H1 (cell line): Measurements from ENCODE around the gene PCDHB12. TPM values are rescaled to one million over a fixed set of nuclear protein-coding genes. Genes with fewer than 3 reads are reported as not detected.
"Not testable (repeated sequence)": the region's sequence is repeated elsewhere in the genome, so short reads cannot be mapped to it uniquely, and the experiment has no call there.

ENCODE experiments used
- CTCF ChIA-PET: fragments of 300-600 bp; sonication (Branson Sonifier 250); formaldehyde crosslinking; loops from one replicate; lab custom pipeline; 2021; ENCODE audit not compliant: partially characterized antibody; lab: Charles Lee
- POLR2A ChIA-PET: fragments of 300-600 bp; sonication (Branson Sonifier 250); formaldehyde crosslinking; loops from one replicate; lab custom pipeline; 2021; ENCODE audit warnings: inconsistent platforms; ENCODE audit not compliant: partially characterized antibody; lab: Charles Lee
- DNase-seq, 2 experiments: peaks; one replicate each; pipeline versions ENCODE4 v3.0.0 to v3.0.0-alpha.2; 2010 to 2022; ENCODE audit warnings: low spot score in 2 of 2, low read depth in 1 of 2, mixed read lengths in 1 of 2
- FAIRE-seq: peaks from 2 replicates; lab custom pipeline; 2011; peaks lifted over from hg19 to GRCh38; lab: Jason Lieb, UNC
- H2AFZ ChIP-seq: 2 replicates; pipeline ENCODE4 v1.8.1; 2012; ENCODE audit warnings: low read length, inconsistent platforms
- H2AK5ac ChIP-seq: 2 replicates; pipeline ENCODE4 v1.6.1; 2013; ENCODE audit warnings: low read depth, low read length
- H2BK120ac ChIP-seq: replicated peaks from 2 replicates; pipeline ENCODE3; 2013; ENCODE audit warnings: low read depth, low read length, inconsistent platforms
- H2BK12ac ChIP-seq: 2 replicates; pipeline ENCODE4 v1.6.1; 2013; ENCODE audit warnings: low read depth, low read length
- H2BK15ac ChIP-seq: 2 replicates; pipeline ENCODE4 v1.6.1; 2013; ENCODE audit warnings: low read length
- H2BK20ac ChIP-seq: 2 replicates; pipeline ENCODE4 v1.6.1; 2013; ENCODE audit warnings: low read length
- H2BK5ac ChIP-seq: 2 replicates; pipeline ENCODE4 v1.6.1; 2013; ENCODE audit warnings: low read depth, low read length
- H3K14ac ChIP-seq: 2 replicates; pipeline ENCODE4 v1.6.1; 2013; ENCODE audit warnings: inconsistent platforms; ENCODE audit not compliant: insufficient read length
- H3K18ac ChIP-seq: 2 replicates; pipeline ENCODE4 v1.6.1; 2013; ENCODE audit warnings: low read length; ENCODE audit errors: extremely low read depth
- H3K23ac ChIP-seq: 2 replicates; pipeline ENCODE4 v1.6.1; 2013; ENCODE audit warnings: inconsistent platforms; ENCODE audit not compliant: insufficient read length
- H3K23me2 ChIP-seq: 2 replicates; pipeline ENCODE4 v1.6.1; 2013; ENCODE audit warnings: low read depth, low read length
- H3K27ac ChIP-seq: 2 replicates; pipeline ENCODE4 v1.6.1; 2011; ENCODE audit warnings: low read depth, low read length, inconsistent platforms
- H3K27me3 ChIP-seq, 4 experiments: replicated peaks in 1 of 4; 1 replicate in 1 of 4; 2 replicates in 3 of 4; pipeline versions ENCODE4 v1.6.1 to v1.8.1; 2011 to 2013; ENCODE audit warnings: low read length in 3 of 4, mild to moderate bottlenecking in 3 of 4, inconsistent platforms in 2 of 4, mixed read lengths in 2 of 4, moderate library complexity in 1 of 4; ENCODE audit not compliant: control insufficient read depth in 3 of 4, insufficient read depth in 3 of 4; ENCODE audit errors: extremely low read depth in 1 of 4
- H3K36me3 ChIP-seq, 4 experiments: 2 replicates each; pipeline versions ENCODE4 v1.6.1 to v1.8.1; 2011 to 2013; ENCODE audit warnings: mild to moderate bottlenecking in 4 of 4, low read length in 3 of 4, moderate library complexity in 2 of 4, control low read depth in 1 of 4, inconsistent platforms in 1 of 4; ENCODE audit not compliant: insufficient read depth in 4 of 4, control insufficient read depth in 2 of 4
- H3K4ac ChIP-seq: replicated peaks from 2 replicates; pipeline ENCODE3; 2013; ENCODE audit warnings: low read length, low read depth, mixed read lengths, inconsistent platforms; ENCODE audit not compliant: insufficient read length
- H3K4me1 ChIP-seq, 4 experiments: replicated peaks in 1 of 4; 1 replicate in 1 of 4; 2 replicates in 3 of 4; pipeline versions ENCODE4 v1.6.1 to v1.8.1; 2011 to 2013; ENCODE audit warnings: low read length in 3 of 4, inconsistent platforms in 2 of 4, mixed read lengths in 1 of 4; ENCODE audit not compliant: insufficient read depth in 4 of 4, control insufficient read depth in 3 of 4
- H3K4me2 ChIP-seq, 2 experiments: 2 replicates each; pipeline versions ENCODE4 v1.6.1 to v1.8.1; 2011 to 2013; ENCODE audit warnings: low read depth in 2 of 2, low read length in 2 of 2, control low read depth in 1 of 2, inconsistent platforms in 1 of 2, mild to moderate bottlenecking in 1 of 2; ENCODE audit not compliant: insufficient read depth in 1 of 2
- H3K4me3 ChIP-seq, 4 experiments: fragments of 200-600, 300-600 bp in 1 of 4; sonication (generic), shearing (Covaris generic), sonication (Bioruptor Twin) in 1 of 4; 2 replicates each; pipeline versions ENCODE4 v1.5.1 to v1.8.1; 2011 to 2016; ENCODE audit warnings: low read length in 4 of 4, low read depth in 3 of 4, control low read depth in 2 of 4, inconsistent platforms in 2 of 4, mild to moderate bottlenecking in 2 of 4, mixed read lengths in 1 of 4, moderate library complexity in 1 of 4; ENCODE audit not compliant: insufficient read depth in 2 of 4; ENCODE audit errors: extremely low read depth in 1 of 4
- H3K56ac ChIP-seq: replicated peaks from 2 replicates; pipeline ENCODE3; 2013; ENCODE audit warnings: low read depth, mild to moderate bottlenecking, mixed read lengths, low read length, inconsistent platforms; ENCODE audit not compliant: insufficient read length
- H3K79me1 ChIP-seq: 2 replicates; pipeline ENCODE4 v1.6.1; 2013; ENCODE audit warnings: low read depth, low read length, control low read depth
- H3K79me2 ChIP-seq, 2 experiments: 2 replicates each; pipeline versions ENCODE4 v1.6.1 to v1.8.1; 2012 to 2013; ENCODE audit warnings: low read length in 2 of 2, mild to moderate bottlenecking in 2 of 2, inconsistent platforms in 1 of 2; ENCODE audit not compliant: insufficient read depth in 2 of 2, control insufficient read depth in 1 of 2
- H3K9ac ChIP-seq, 4 experiments: replicated peaks in 1 of 4; 1 replicate in 1 of 4; 2 replicates in 3 of 4; pipeline versions ENCODE4 v1.6.1 to v1.8.1; 2011 to 2013; ENCODE audit warnings: low read depth in 3 of 4, low read length in 3 of 4, control low read depth in 2 of 4, mild to moderate bottlenecking in 2 of 4, moderate library complexity in 2 of 4, inconsistent platforms in 1 of 4; ENCODE audit errors: extremely low read depth in 1 of 4
- H3K9me3 ChIP-seq, 2 experiments: 2 replicates each; pipeline versions ENCODE4 v1.6.1 to v1.8.1; 2012 to 2013; ENCODE audit warnings: mild to moderate bottlenecking in 2 of 2, moderate library complexity in 2 of 2, control low read depth in 1 of 2, inconsistent platforms in 1 of 2, low read depth in 1 of 2, low read length in 1 of 2, mixed read lengths in 1 of 2; ENCODE audit not compliant: insufficient read depth in 2 of 2
- H4K20me1 ChIP-seq, 2 experiments: replicated peaks in 1 of 2; 2 replicates each; pipeline versions ENCODE3 to v1.8.1; 2011 to 2013; ENCODE audit warnings: inconsistent platforms in 2 of 2, low read length in 2 of 2, mild to moderate bottlenecking in 1 of 2; ENCODE audit not compliant: insufficient read depth in 2 of 2, control insufficient read depth in 1 of 2
- H4K5ac ChIP-seq: 2 replicates; pipeline ENCODE4 v1.6.1; 2013; ENCODE audit warnings: low read length, low read depth, mixed read lengths, inconsistent platforms; ENCODE audit not compliant: insufficient read length
- H4K8ac ChIP-seq: 2 replicates; pipeline ENCODE4 v1.8.0; 2013; ENCODE audit warnings: mild to moderate bottlenecking, moderate library complexity, low read length, inconsistent platforms; ENCODE audit not compliant: insufficient read depth; ENCODE audit errors: extremely low read depth
- H4K91ac ChIP-seq: replicated peaks from 2 replicates; pipeline ENCODE3; 2013; ENCODE audit warnings: low read length, mixed read lengths, inconsistent platforms; ENCODE audit not compliant: insufficient read length
- CTCF ChIP-seq, 3 experiments: IDR thresholded peaks; 1 replicate in 2 of 3; 2 replicates in 1 of 3; pipeline versions ENCODE4 v1.5.1 to v1.6.1; 2011; ENCODE audit warnings: low read length in 3 of 3, mild to moderate bottlenecking in 3 of 3, inconsistent platforms in 2 of 3, low read depth in 1 of 3, moderate library complexity in 1 of 3; ENCODE audit not compliant: insufficient read depth in 1 of 3; ENCODE audit errors: control extremely low read depth in 1 of 3
- GABPA ChIP-seq: IDR thresholded peaks from 2 replicates; pipeline ENCODE4 v1.6.1; 2011; ENCODE audit warnings: mild to moderate bottlenecking, low read length, moderate library complexity, borderline replicate concordance; ENCODE audit not compliant: insufficient read depth
- RAD21 ChIP-seq, 2 experiments: IDR thresholded peaks in 1 of 2; conservative IDR thresholded peaks in 1 of 2; 2 replicates each; pipeline ENCODE4 v1.6.1; 2011; ENCODE audit warnings: low read depth in 2 of 2, low read length in 2 of 2, improper control_type of control experiment in 1 of 2, inconsistent platforms in 1 of 2, mild to moderate bottlenecking in 1 of 2, moderate library complexity in 1 of 2
- SRF ChIP-seq: IDR thresholded peaks from 2 replicates; pipeline ENCODE4 v1.6.1; 2011; ENCODE audit warnings: mild to moderate bottlenecking, low read depth, low read length, moderate library complexity
- WGBS, 2 experiments: shearing (Covaris generic) in 1 of 2; methylation state at CpG; one replicate each; pipeline versions ENCODE4 v1.1.6 to v1.1.7; 2013 to 2015; ENCODE audit warnings: low lambda C conversion rate in 2 of 2, mixed read lengths in 2 of 2, inconsistent platforms in 1 of 2, low coverage in 1 of 2, missing lambda C conversion rate in 1 of 2; ENCODE audit not compliant: insufficient replicate concordance in 2 of 2, insufficient coverage in 1 of 2, insufficient read length in 1 of 2; ENCODE audit errors: extremely low coverage in 1 of 2, missing lambda C conversion rate in 1 of 2; 5-methylcytosine and 5-hydroxymethylcytosine counted together
- polyA plus RNA-seq, 7 experiments: library from polyadenylated mRNA; depleted of rRNA in 3 of 7; stranded (reverse) in 5 of 7; unstranded in 2 of 7; fragments of >200 nt in 5 of 7; fragments of 200-250 nt in 2 of 7; gene quantifications; 1 replicate in 5 of 7; 2 replicates in 1 of 7; 4 replicates in 1 of 7; pipeline versions ENCODE4 v1.2.1 to v1.2.3, GENCODE V29; 2011 to 2013; ENCODE audit warnings: missing spikeins in 2 of 7, mixed read lengths in 2 of 7
- total RNA-seq: library from RNA; stranded (reverse); fragmentation: NEBNext Ultra II Directional; extraction: Animal tissue kit (Norgen Biotek cat#: 25700); gene quantifications from 2 replicates; pipeline ENCODE4 v1.2.1, GENCODE V29; 2021

The PCDHB12 gene
- total and polyA plus RNA-seq, 2 of the 8 experiments (the other 6 are each of a cell fraction or from before 2014, with no cell fraction given), result 1.1 to 2.0 TPM

- TF ChIP-seq CTCF (IDR thresholded peaks at IDR 0.05; ENCODE audit: control extremely low read depth in 1 of 3, insufficient read depth in 1 of 3, low read depth in 1 of 3, low read length in 3 of 3) (peak; percentile 72 to 83 (median 83)), SRF (no peak), GABPA (no peak), RAD21 (IDR thresholded peaks at IDR 0.05 in 1 of 2, conservative IDR thresholded peaks at IDR 0.05 in 1 of 2; ENCODE audit: low read depth in 2 of 2, low read length in 2 of 2) (peak; percentile 82 to 84)
These were observed 16.3 kb upstream of the PCDHB12 start, which contains the start of gene PCDHB10 (continued) for GRCh38 chr5:141192110-141192725.

GRCh38 chr5:141194332-141194731, 14.2 kb upstream of the PCDHB12 start:
- POLR2A ChIA-PET, H2BK12ac ChIP-seq, FAIRE-seq: not testable (repeated sequence)

More at GRCh38 chr5:141194332-141194731, 14.2 kb upstream of the PCDHB12 start:
- not testable (repeated sequence) for H2AFZ ChIP-seq, H3K9me3 ChIP-seq, H3K36me3 ChIP-seq, H3K9ac ChIP-seq, H3K79me2 ChIP-seq, H3K27ac ChIP-seq, H2BK20ac ChIP-seq, H3K18ac ChIP-seq, H3K56ac ChIP-seq, H3K79me1 ChIP-seq, H3K23ac ChIP-seq, H4K20me1 ChIP-seq, H3K4me1 ChIP-seq, H3K14ac ChIP-seq, H2AK5ac ChIP-seq, H3K4me3 ChIP-seq, H3K27me3 ChIP-seq, DNase-seq, H2BK120ac ChIP-seq, H3K23me2 ChIP-seq, H4K8ac ChIP-seq, H3K4me2 ChIP-seq, H4K91ac ChIP-seq, H4K5ac ChIP-seq, H2BK5ac ChIP-seq, H3K4ac ChIP-seq, H2BK15ac ChIP-seq
- 91% methylated on average over 6 of the region's 37 CpGs; no CpG with 5 or more reads in 1 of the 2 experiments for WGBS, 2 experiments
- CTCF ChIA-PET, result interaction anchor here (6.0 kb wide), 1 partner anchor 12 kb away, joined by 39 read pairs; the partner anchor contains the start of gene PCDHB16
